Measurements from ENCODE around the gene KIAA1671.

KIAA1671 gene

DNA sequence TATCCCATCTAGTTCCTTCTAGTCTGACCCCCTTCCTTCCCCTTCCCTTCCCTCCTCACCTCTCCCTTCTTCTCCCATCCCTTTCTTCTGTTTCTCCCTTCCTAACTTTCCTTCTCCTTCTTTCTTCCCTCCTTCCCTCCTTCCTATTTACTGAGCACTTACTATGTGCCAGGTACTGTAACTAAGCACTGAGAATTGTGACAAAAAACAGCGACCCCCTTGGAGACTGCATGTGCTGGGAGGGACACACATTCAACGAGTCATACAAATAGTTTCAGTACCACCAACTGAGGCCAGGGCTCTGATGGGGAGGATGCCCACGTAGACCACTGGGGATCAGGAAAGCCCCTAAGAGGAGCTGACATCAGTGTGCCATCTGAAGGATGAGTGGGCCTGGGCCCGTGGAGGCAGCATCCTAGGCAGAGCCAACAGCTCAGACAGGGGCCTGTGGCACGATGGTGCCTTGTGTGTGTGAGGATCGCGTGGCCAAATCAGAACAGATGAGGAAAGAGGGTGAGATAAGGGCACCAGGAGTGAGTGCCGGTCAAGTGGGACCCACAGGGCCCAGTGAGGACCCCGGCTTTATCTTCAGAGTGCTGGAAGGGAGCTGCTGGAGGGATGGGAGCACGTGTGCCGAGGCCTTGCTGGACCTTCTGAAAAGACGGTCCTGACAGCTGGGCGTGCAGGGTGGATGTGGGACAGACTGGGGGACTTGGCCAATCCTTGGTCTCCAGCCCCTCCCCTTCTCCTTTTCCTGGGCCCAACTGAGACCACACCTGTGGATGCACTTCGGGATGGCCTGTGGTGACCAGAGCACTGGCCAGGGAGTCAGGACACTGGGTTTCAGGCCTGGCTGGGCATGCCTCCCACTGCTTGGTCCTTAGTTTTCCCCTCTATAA is 208.8 kb downstream of the KIAA1671 start:
- DNase-seq (ENCODE audit: insufficient read length, low spot score) (no peak), FAIRE-seq (no peak)
- TF ChIP-seq, protein P1, sequence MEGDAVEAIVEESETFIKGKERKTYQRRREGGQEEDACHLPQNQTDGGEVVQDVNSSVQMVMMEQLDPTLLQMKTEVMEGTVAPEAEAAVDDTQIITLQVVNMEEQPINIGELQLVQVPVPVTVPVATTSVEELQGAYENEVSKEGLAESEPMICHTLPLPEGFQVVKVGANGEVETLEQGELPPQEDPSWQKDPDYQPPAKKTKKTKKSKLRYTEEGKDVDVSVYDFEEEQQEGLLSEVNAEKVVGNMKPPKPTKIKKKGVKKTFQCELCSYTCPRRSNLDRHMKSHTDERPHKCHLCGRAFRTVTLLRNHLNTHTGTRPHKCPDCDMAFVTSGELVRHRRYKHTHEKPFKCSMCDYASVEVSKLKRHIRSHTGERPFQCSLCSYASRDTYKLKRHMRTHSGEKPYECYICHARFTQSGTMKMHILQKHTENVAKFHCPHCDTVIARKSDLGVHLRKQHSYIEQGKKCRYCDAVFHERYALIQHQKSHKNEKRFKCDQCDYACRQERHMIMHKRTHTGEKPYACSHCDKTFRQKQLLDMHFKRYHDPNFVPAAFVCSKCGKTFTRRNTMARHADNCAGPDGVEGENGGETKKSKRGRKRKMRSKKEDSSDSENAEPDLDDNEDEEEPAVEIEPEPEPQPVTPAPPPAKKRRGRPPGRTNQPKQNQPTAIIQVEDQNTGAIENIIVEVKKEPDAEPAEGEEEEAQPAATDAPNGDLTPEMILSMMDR (IDR thresholded peaks at IDR 0.05; ENCODE audit: insufficient read depth, missing control alignments) = no peak

DNA sequence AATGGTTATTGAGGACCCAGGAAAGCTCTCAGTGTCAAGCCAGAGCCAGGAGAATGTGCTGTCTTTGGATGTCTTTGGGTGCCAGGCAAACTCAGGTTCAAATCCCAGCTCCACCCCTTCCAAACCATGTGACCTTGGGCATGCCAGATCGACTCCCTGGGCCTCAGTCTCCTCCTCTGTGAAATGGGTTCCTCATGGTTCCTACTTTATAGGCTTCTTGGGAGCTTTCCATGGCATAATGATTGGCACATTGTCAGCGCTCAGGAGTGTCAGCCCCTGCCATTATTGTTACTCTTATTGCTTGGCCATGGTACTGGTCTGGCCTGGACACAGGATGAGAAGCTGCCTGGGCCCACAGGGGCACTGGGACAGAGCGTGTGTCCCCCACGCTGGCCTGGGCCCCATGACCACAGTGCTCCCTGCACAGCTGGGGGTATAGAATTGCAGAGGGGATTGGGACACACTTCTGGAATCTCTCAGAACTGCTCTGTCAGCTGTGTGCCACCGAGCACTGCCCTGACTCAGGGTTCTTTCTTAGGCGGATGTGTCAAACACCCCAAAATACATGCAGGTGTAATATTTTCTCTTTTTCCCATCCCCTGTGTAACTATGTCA is 209.5 kb downstream of the KIAA1671 start:
- no peak for DNase-seq (ENCODE audit: insufficient read length, low spot score)
- TF ChIP-seq, protein P1 (IDR thresholded peaks at IDR 0.05; ENCODE audit: insufficient read depth, missing control alignments) = no peak
- FAIRE-seq = no peak

DNA sequence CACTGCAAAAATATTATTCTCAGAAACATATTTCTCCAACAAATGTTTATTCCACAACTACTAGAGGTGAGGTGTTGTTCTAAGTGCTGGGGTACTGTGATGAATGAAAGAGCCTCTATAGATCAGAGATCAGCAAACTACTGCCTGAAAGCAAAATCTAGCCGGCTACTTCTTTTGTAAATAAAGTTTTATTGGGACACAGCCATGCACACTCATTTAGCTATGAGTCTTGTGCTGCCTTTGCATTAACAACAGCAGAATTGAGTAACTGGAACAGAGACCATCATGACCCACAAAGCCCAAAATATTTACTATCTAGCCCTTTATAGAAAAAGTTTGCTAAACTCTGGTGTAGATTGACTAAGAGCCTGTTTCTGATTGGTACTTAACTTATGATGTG is 210.0 kb downstream of the KIAA1671 start:
- no peak for DNase-seq (ENCODE audit: insufficient read length, low spot score)
- TF ChIP-seq, protein P1 (IDR thresholded peaks at IDR 0.05; ENCODE audit: insufficient read depth, missing control alignments) = no peak
- FAIRE-seq = no peak

DNA sequence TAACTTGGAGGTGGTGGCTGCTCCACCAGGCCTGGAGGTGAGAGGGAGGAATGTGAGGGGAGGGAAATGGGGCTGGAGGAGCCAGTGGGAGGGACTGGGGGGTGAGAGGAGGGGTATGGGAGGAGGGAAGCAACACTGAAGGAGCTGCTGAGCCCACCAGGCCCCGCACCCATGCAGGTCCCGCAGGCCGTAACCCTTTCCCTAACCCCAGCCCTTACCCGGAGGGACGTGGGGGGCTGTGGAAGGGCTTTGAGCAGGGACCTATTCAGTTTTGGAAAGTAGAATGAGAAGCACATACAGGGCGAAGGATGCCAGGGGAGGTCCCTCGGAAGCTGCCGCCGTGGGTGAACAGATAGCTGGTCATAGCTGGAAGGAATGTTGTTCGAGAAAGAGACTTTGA is 213.3 kb downstream of the KIAA1671 start:
- no peak for DNase-seq (ENCODE audit: insufficient read length, low spot score)
- no peak for FAIRE-seq
- TF ChIP-seq, protein P1 (IDR thresholded peaks at IDR 0.05; ENCODE audit: insufficient read depth, missing control alignments) = no peak

DNA sequence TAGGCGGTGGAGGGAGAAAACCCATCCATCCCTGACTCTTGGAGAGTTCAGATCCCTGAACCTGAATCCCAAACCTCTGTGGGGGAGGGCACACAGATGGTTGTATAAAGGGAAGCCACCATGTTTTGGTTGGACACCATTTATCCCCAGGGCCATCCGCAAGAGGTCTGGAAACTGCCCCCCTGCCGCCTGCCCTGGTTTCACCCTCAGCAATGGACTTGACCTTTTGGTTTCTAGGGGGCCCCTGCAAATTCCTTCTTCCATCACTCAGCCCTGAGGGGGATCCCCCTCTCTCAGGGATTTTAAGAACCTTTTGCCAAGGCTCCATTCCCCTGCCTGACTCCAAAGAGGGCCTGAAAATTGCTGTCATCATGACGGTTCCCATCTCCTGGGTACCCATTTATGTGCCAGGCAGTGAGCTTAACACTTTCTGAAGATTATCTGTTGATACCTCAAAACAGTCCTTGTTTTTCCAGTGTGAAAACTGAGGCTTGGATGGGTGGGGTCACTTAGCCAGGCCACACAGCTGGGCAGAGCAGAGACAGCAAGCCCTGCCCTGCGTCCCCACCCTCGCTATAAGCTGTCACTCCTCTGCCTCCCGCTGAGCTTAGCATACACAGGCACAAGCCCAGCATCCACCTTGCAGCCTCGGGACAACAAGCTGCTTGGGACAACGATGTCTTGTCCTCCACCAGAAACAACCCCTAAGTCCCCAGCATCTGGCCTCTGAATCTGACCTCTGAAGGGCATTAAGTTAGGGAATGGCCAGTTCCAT is 213.9 kb downstream of the KIAA1671 start:
- no peak for DNase-seq (ENCODE audit: insufficient read length, low spot score)
- no peak for FAIRE-seq
- TF ChIP-seq, protein P1 (IDR thresholded peaks at IDR 0.05; ENCODE audit: insufficient read depth, missing control alignments) = no peak

DNA sequence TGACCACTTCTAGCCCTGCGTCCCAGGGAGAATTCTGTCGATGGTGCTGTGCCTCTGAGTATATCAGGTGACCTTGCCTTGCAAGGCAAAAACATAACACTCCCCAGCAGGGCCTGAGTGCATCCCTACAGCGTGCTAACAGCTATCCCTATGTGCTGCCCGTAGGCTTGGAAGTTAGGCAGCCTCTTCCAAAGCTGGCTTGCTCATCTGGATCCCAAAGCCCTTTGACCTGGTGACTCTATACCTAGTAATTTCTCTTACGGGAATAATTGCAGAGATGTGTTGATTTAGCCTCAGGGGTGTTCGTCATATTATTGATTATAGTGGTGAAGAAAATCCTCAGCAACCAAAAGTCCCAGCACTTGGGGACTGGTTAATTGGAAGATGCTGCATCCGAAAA is 214.6 kb downstream of the KIAA1671 start:
- FAIRE-seq (no peak), DNase-seq (ENCODE audit: insufficient read length, low spot score) (no peak)
- TF ChIP-seq, protein P1 (IDR thresholded peaks at IDR 0.05; ENCODE audit: insufficient read depth, missing control alignments) = no peak
